ENCODE results near the gene ANGEL2.

Gene ANGEL2

DNA sequence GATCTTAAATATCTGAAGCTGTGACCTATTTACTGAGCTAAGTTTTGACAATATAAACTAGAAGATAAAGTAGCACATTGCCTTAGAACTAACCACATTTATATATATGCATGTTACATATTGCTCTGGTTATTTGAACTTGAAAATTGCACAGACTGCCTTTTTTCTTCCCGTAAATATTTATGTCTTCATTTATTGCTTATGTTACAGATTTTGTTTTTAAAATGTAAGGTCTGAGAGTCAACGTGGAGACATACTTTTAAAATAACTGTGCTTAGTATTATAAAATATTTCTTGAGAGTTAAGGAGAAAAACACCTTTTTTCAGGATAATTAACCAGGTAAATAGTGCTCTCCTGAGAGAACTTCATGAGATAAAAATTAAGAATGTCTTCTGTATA, 38.5 kb upstream of the ANGEL2 start:
- peaks cover 2 to 40% (median 24%) of the 10 kb centered on the region in 4 experiments for H3K4me1 ChIP-seq (ENCODE audit: control extremely low read depth in 1 of 4, control insufficient read depth in 4 of 4, insufficient read depth in 4 of 4, low read length in 3 of 4)
- WGBS (ENCODE audit: insufficient coverage) = no CpG with 5 or more reads among the region's 2 CpGs

DNA sequence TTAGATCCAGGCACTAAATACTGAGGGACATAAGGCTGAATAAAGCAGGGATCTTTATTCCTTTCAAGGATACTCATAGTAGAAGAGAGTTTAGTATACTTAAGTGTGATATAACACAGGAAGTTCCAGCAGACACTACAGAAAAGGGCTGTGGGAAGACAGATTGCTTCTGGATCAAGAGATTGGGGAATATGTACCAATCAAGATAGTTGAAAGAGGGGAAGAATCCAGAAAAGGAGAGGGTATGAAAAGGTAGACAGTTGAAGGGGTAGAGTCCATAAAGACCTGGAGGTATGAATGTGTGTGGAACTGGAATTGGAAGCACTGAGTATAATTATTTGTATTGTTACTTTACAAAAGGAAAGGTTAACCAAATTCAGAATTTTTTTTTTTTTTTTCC, 37.8 kb upstream of the ANGEL2 start:
- Histone ChIP-seq H3K9me3 (ENCODE audit: control extremely low read depth in 1 of 5, control insufficient read depth in 4 of 5, insufficient read depth in 2 of 5, low read depth in 1 of 5, low read length in 4 of 5) (no peaks in the 10 kb centered on the region), H3K27ac (ENCODE audit: insufficient read depth in 1 of 2, low read depth in 1 of 2, low read length in 2 of 2, poor library complexity in 1 of 2, severe bottlenecking in 2 of 2) (peak overlapping the region in 1 of 2 experiments; percentile 90), H3K4me3 (ENCODE audit: control insufficient read depth in 1 of 7, extremely low read depth in 1 of 7, insufficient read depth in 4 of 7, low read depth in 2 of 7, low read length in 6 of 7) (no peak overlapping the region), H3K27me3 (replicated peaks in 2 of 5; ENCODE audit: control insufficient read depth in 4 of 5, insufficient read depth in 5 of 5, low read length in 4 of 5) (no peaks in the 10 kb centered on the region), H3K4me1 (ENCODE audit: control extremely low read depth in 1 of 4, control insufficient read depth in 4 of 4, insufficient read depth in 4 of 4, low read length in 3 of 4) (peaks cover 2 to 40% (median 26%) of the 10 kb centered on the region in 4 experiments), H3K36me3 (ENCODE audit: control insufficient read depth in 4 of 4, insufficient read depth in 4 of 4, low read length in 3 of 4) (peaks cover 0 to 4% (median under 1%) of the 10 kb centered on the region in 4 experiments)
- no peak for DNase-seq
- ChIA-PET CTCF (no interaction called here), POLR2A (no interaction called here)

More for the DNA sequence above, 38.5 kb upstream of the ANGEL2 start:
- ChIA-PET POLR2A (interaction anchor here (0.6 kb wide), 1 partner anchor 1611 kb away, joined by 3 read pairs; no protein-coding TSS in a partner anchor), CTCF (interaction anchor here (1.3 kb wide), 1 partner anchor 16 kb away, joined by 3 read pairs; no protein-coding TSS in a partner anchor)
- peaks cover 0 to 4% (median under 1%) of the 10 kb centered on the region in 4 experiments for H3K36me3 ChIP-seq (ENCODE audit: control insufficient read depth in 4 of 4, insufficient read depth in 4 of 4, low read length in 3 of 4)
- H3K27ac ChIP-seq (ENCODE audit: insufficient read depth in 1 of 2, low read depth in 1 of 2, low read length in 2 of 2, poor library complexity in 1 of 2, severe bottlenecking in 2 of 2) = no peak overlapping the region
- no peak for DNase-seq
- H3K27me3 ChIP-seq (replicated peaks in 2 of 5; ENCODE audit: control insufficient read depth in 4 of 5, insufficient read depth in 5 of 5, low read length in 4 of 5) = no peaks in the 10 kb centered on the region
- no peak overlapping the region for H3K4me3 ChIP-seq (ENCODE audit: control insufficient read depth in 1 of 7, extremely low read depth in 1 of 7, insufficient read depth in 4 of 7, low read depth in 2 of 7, low read length in 6 of 7)
- no peaks in the 10 kb centered on the region for H3K9me3 ChIP-seq (ENCODE audit: control extremely low read depth in 1 of 5, control insufficient read depth in 4 of 5, insufficient read depth in 2 of 5, low read depth in 1 of 5, low read length in 4 of 5)

DNA sequence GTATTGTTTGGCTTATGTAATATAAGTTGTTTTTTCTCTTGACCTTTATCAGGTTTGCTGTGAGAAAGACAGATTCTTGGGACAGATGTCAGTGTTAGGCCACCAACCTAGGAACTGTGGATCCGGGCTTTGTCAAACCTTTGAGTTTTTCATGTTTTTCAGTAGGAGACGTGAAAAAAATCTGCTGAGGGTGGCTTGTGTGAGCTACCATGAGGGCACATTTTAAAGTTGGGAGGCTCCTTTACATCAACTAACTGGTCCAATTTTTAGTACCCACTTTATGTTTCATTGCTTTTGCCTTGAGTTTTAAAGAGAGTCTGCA, 36.2 kb upstream of the ANGEL2 start:
- ChIA-PET POLR2A (interaction anchor here (1.2 kb wide), 1 partner anchor 37 kb away, joined by 4 read pairs; no protein-coding TSS in a partner anchor), CTCF (interaction anchor here (1.4 kb wide), 1 partner anchor 17 kb away, joined by 8 read pairs; no protein-coding TSS in a partner anchor)
- Histone ChIP-seq H3K36me3 (ENCODE audit: control insufficient read depth in 4 of 4, insufficient read depth in 4 of 4, low read length in 3 of 4) (peaks cover 0 to 4% (median under 1%) of the 10 kb centered on the region in 4 experiments), H3K4me3 (ENCODE audit: control insufficient read depth in 1 of 7, extremely low read depth in 1 of 7, insufficient read depth in 4 of 7, low read depth in 2 of 7, low read length in 6 of 7) (peak overlapping the region in 6 of 7 experiments; percentile 81 to 98 (median 88)), H3K27ac (ENCODE audit: insufficient read depth in 1 of 2, low read depth in 1 of 2, low read length in 2 of 2, poor library complexity in 1 of 2, severe bottlenecking in 2 of 2) (peak overlapping the region; percentile 76 to 90), H3K4me1 (ENCODE audit: control extremely low read depth in 1 of 4, control insufficient read depth in 4 of 4, insufficient read depth in 4 of 4, low read length in 3 of 4) (peaks cover 2 to 40% (median 26%) of the 10 kb centered on the region in 4 experiments), H3K9me3 (ENCODE audit: control extremely low read depth in 1 of 5, control insufficient read depth in 4 of 5, insufficient read depth in 2 of 5, low read depth in 1 of 5, low read length in 4 of 5) (no peaks in the 10 kb centered on the region), H3K27me3 (replicated peaks in 2 of 5; ENCODE audit: control insufficient read depth in 4 of 5, insufficient read depth in 5 of 5, low read length in 4 of 5) (no peaks in the 10 kb centered on the region)
- DNase-seq = no peak
- 0% methylated on average over 2 of the region's 2 CpGs for WGBS (ENCODE audit: insufficient coverage)

DNA sequence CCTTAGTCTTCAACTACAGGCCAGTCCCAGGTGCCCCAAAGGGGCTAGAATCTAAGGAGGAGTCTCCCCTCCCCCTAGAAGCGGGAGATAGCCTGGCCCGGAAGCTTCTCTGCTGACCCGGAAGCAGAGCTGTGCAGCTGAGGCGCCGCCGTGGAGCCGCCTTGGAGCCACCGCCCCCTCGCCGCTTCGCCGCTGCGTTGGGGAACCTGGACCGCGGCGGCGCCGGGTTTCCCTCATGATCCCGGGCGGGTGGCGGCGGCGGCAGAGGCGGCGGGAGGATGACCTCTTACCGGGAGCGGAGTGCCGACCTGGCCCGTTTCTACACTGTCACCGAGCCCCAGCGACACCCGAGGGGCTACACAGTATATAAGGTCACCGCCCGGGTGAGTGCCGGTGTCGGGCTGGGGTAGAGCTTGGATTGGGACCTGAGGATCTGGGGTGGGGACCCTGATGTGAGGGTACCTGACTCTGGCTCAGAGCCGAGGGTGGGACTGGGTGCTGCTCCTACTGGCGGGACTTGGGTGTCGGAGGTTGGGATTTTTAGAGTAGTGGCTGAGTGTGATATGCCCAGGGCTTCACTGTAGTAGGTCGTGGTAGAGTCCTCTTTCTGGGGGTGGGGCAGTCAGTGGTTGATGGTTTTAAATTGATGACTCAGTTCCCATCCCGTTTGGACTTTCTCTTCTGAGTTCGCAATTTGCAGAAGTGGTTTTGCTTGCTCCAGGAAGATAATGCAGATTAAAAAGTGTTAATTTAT, 35.6 kb upstream of the ANGEL2 start, which contains the start of gene RPS6KC1:
TSS of gene RPS6KC1 (plus strand) at position 115 of the 754 bp plus-strand sequence. CDS start at position 279, 164 bp downstream.
- DNase-seq = peak; percentile 90 to 96 (median 96)
- under 1% methylated on average over 33 of the region's 42 CpGs for WGBS (ENCODE audit: insufficient coverage)
- peak within 1 kb of the TSS; percentile 76 to 90 for H3K27ac ChIP-seq (ENCODE audit: insufficient read depth in 1 of 2, low read depth in 1 of 2, low read length in 2 of 2, poor library complexity in 1 of 2, severe bottlenecking in 2 of 2)
- peaks cover 2 to 40% (median 26%) of the 10 kb centered on the region in 4 experiments for H3K4me1 ChIP-seq (ENCODE audit: control extremely low read depth in 1 of 4, control insufficient read depth in 4 of 4, insufficient read depth in 4 of 4, low read length in 3 of 4)
- ChIA-PET CTCF (interaction anchor here (1.0 to 2.0 kb wide), 5 partner anchors 16 to 60 kb away, joined by 3 to 8 read pairs (median 4); no protein-coding TSS in a partner anchor), POLR2A (interaction anchor here (1.2 kb wide), 1 partner anchor 37 kb away, joined by 4 read pairs; no protein-coding TSS in a partner anchor)
- no peaks in the 10 kb centered on the region for H3K27me3 ChIP-seq (replicated peaks in 2 of 5; ENCODE audit: control insufficient read depth in 4 of 5, insufficient read depth in 5 of 5, low read length in 4 of 5)
- peak within 1 kb of the TSS; percentile 81 to 98 (median 90) for H3K4me3 ChIP-seq (ENCODE audit: control insufficient read depth in 1 of 7, extremely low read depth in 1 of 7, insufficient read depth in 4 of 7, low read depth in 2 of 7, low read length in 6 of 7)
- peaks cover 0 to 4% (median under 1%) of the 10 kb centered on the region in 4 experiments for H3K36me3 ChIP-seq (ENCODE audit: control insufficient read depth in 4 of 4, insufficient read depth in 4 of 4, low read length in 3 of 4)
- H3K9me3 ChIP-seq (ENCODE audit: control extremely low read depth in 1 of 5, control insufficient read depth in 4 of 5, insufficient read depth in 2 of 5, low read depth in 1 of 5, low read length in 4 of 5) = no peaks in the 10 kb centered on the region

DNA sequence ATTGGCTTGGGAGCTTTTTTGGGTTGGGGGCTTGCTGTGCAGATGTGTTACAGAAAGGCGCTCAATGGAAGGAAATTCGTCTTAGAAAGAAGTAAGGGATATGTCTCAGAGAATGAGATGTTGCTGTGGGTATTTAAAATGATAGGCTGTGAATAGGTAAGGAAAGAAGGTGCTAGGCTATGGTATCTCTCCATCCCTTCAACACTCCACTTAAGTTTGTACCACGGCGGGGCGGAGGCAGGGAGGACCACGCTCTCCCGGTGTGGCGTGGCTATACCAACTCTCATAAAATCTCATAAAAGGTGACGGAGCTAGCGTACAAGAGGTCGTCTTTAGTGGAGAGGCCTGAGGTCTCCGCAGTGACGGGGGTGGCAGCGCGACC, 35.1 kb upstream of the ANGEL2 start:
- Histone ChIP-seq H3K36me3 (ENCODE audit: control insufficient read depth in 4 of 4, insufficient read depth in 4 of 4, low read length in 3 of 4) (peaks cover 0 to 4% (median under 1%) of the 10 kb centered on the region in 4 experiments), H3K9me3 (ENCODE audit: control extremely low read depth in 1 of 5, control insufficient read depth in 4 of 5, insufficient read depth in 2 of 5, low read depth in 1 of 5, low read length in 4 of 5) (no peaks in the 10 kb centered on the region), H3K27me3 (replicated peaks in 2 of 5; ENCODE audit: control insufficient read depth in 4 of 5, insufficient read depth in 5 of 5, low read length in 4 of 5) (no peaks in the 10 kb centered on the region), H3K4me3 (ENCODE audit: control insufficient read depth in 1 of 7, extremely low read depth in 1 of 7, insufficient read depth in 4 of 7, low read depth in 2 of 7, low read length in 6 of 7) (peak overlapping the region; percentile 81 to 98 (median 90)), H3K4me1 (ENCODE audit: control extremely low read depth in 1 of 4, control insufficient read depth in 4 of 4, insufficient read depth in 4 of 4, low read length in 3 of 4) (peaks cover 2 to 40% (median 26%) of the 10 kb centered on the region in 4 experiments), H3K27ac (ENCODE audit: insufficient read depth in 1 of 2, low read depth in 1 of 2, low read length in 2 of 2, poor library complexity in 1 of 2, severe bottlenecking in 2 of 2) (peak overlapping the region; percentile 54 to 90)
- DNase-seq = no peak
- ChIA-PET CTCF (interaction anchor here (1.0 to 2.0 kb wide), 5 partner anchors 15 to 61 kb away, joined by 3 to 8 read pairs (median 4); no protein-coding TSS in a partner anchor), POLR2A (interaction anchor here (1.2 kb wide), 1 partner anchor 36 kb away, joined by 4 read pairs; no protein-coding TSS in a partner anchor)
- WGBS (ENCODE audit: insufficient coverage) = 38% methylated on average over 9 of the region's 15 CpGs

DNA sequence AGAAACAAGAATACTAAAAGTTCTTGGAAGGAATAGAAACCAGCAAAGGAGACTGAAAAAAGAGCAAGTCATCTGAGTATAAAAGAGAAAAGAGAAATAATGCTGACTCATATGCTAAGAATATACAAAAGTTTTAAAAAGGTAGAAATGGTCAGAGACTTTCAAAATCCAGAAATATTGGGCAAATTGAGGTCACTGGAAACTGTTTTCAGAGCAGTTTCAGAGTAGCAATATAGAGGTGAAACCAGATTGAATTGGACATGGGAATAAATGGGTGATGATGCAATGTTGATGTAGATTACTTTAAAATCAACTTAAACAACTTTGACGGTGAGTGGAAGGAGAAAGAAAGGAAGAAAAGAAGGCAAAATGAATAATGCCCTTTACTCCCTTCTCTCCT, 33.6 kb upstream of the ANGEL2 start:
- H3K27me3 ChIP-seq (replicated peaks in 2 of 5; ENCODE audit: control insufficient read depth in 4 of 5, insufficient read depth in 5 of 5, low read length in 4 of 5) = no peaks in the 10 kb centered on the region
- ChIA-PET POLR2A (no interaction called here), CTCF (no interaction called here)
- H3K36me3 ChIP-seq (ENCODE audit: control insufficient read depth in 4 of 4, insufficient read depth in 4 of 4, low read length in 3 of 4) = peaks cover 0 to 4% (median under 1%) of the 10 kb centered on the region in 4 experiments
- no peak overlapping the region for H3K4me3 ChIP-seq (ENCODE audit: control insufficient read depth in 1 of 7, extremely low read depth in 1 of 7, insufficient read depth in 4 of 7, low read depth in 2 of 7, low read length in 6 of 7)
- WGBS (ENCODE audit: insufficient coverage) = no CpG with 5 or more reads among the region's 1 CpG
- H3K9me3 ChIP-seq (ENCODE audit: control extremely low read depth in 1 of 5, control insufficient read depth in 4 of 5, insufficient read depth in 2 of 5, low read depth in 1 of 5, low read length in 4 of 5) = no peaks in the 10 kb centered on the region
- H3K4me1 ChIP-seq (ENCODE audit: control extremely low read depth in 1 of 4, control insufficient read depth in 4 of 4, insufficient read depth in 4 of 4, low read length in 3 of 4) = peaks cover 2 to 34% (median 24%) of the 10 kb centered on the region in 4 experiments
- DNase-seq = peak in 2 of 3 donors; percentile 27 to 50
- H3K27ac ChIP-seq (ENCODE audit: insufficient read depth in 1 of 2, low read depth in 1 of 2, low read length in 2 of 2, poor library complexity in 1 of 2, severe bottlenecking in 2 of 2) = peak overlapping the region in 1 of 2 experiments; percentile 38

All from common myeloid progenitor, CD34-positive (primary cell).